HCT116 (cell line): Measurements from ENCODE around the gene DCTN5. TPM values are rescaled to one million over a fixed set of nuclear protein-coding genes. Genes with fewer than 3 reads are reported as not detected.
A peak's percentile ranks its signal among the peaks of the same experiment; 100 is the strongest.

ENCODE experiments used
- ATAC-seq: fragments of 200-7000 bp; cut with Tn5 transposase; 2 replicates; pipeline ENCODE4 v1.9.1; 2020; ENCODE audit warnings: mild to moderate bottlenecking, moderate library complexity
- BruUV-seq: library from RNA; stranded (reverse); fragments of 400-500 nt; replicated peaks from 2 replicates; lab custom pipeline; 2021; lab: Mats Ljungman, UMichigan
- CTCF ChIA-PET: fragments of 300-600 bp; sonication (Branson Sonifier 250); formaldehyde crosslinking; loops from one replicate; lab custom pipeline; 2021; ENCODE audit warnings: antibody characterized with exemption; lab: Charles Lee
- POLR2A ChIA-PET: fragments of 300-600, 350-600 bp; sonication (Branson Sonifier 250); formaldehyde crosslinking; loops from one replicate; lab custom pipeline; 2021; ENCODE audit warnings: antibody characterized with exemption; lab: Charles Lee
- RAD21 ChIA-PET, 2 experiments: fragments of 300-600 bp; sonication (Branson Sonifier 250); formaldehyde crosslinking; loops; one replicate each; lab custom pipeline; 2023; ENCODE audit warnings: low total read pairs in 2 of 2; ENCODE audit not compliant: uncharacterized antibody in 2 of 2, unreplicated experiment in 2 of 2, low non-redundant PET in 1 of 2; lab: Charles Lee
- DNase-seq: peaks from one replicate; pipeline ENCODE4 v3.0.0-alpha.2; 2010; ENCODE audit warnings: low read depth, low spot score
- H2AFZ ChIP-seq: fragments of 200-600 bp; shearing (Covaris generic), sonication (generic); 2 replicates; pipeline ENCODE4 v1.6.1; 2017; ENCODE audit warnings: low read depth, mixed run types, mixed read lengths, antibody characterized with exemption, low read length; ENCODE audit not compliant: poor library complexity, severe bottlenecking
- H3K27ac ChIP-seq: 2 replicates; pipeline ENCODE4 v1.5.1; 2012; ENCODE audit warnings: low read depth, low read length
- H3K27me3 ChIP-seq: fragments of 200-600 bp; sonication (generic); 2 replicates; pipeline ENCODE4 v1.6.1; 2016; ENCODE audit warnings: mixed run types, low read length, mixed read lengths; ENCODE audit not compliant: insufficient read depth
- H3K36me3 ChIP-seq, 2 experiments: fragments of 200-500 bp in 1 of 2; fragments of 200-600 bp in 1 of 2; sonication (Bioruptor generic) in 1 of 2; sonication (generic) in 1 of 2; 2 replicates each; pipeline versions ENCODE4 v1.5.1 to v1.6.1; 2014 to 2016; ENCODE audit warnings: low read length in 2 of 2, inconsistent platforms in 1 of 2, mixed read lengths in 1 of 2, mixed run types in 1 of 2; ENCODE audit not compliant: insufficient read depth in 2 of 2, control insufficient read depth in 1 of 2
- H3K4me1 ChIP-seq, 2 experiments: fragments of 200-600 bp in 1 of 2; sonication (generic) in 1 of 2; 2 replicates each; pipeline versions ENCODE4 v1.5.1 to v1.6.1; 2012 to 2017; ENCODE audit warnings: low read length in 2 of 2, inconsistent platforms in 1 of 2, mild to moderate bottlenecking in 1 of 2, mixed read lengths in 1 of 2, mixed run types in 1 of 2, moderate library complexity in 1 of 2; ENCODE audit not compliant: insufficient read depth in 2 of 2, control insufficient read depth in 1 of 2
- H3K4me2 ChIP-seq: fragments of 200-600 bp; sonication (generic); 2 replicates; pipeline ENCODE4 v1.6.1; 2017; ENCODE audit warnings: mixed run types, low read length, mixed read lengths
- H3K4me3 ChIP-seq, 2 experiments: fragments of 200-600 bp in 1 of 2; sonication (generic) in 1 of 2; replicated peaks in 1 of 2; 2 replicates each; pipeline ENCODE4 v1.5.1; 2011 to 2016; ENCODE audit warnings: low read length in 2 of 2, control low read depth in 1 of 2, low read depth in 1 of 2, mild to moderate bottlenecking in 1 of 2, mixed read lengths in 1 of 2, mixed run types in 1 of 2
- H3K79me2 ChIP-seq: fragments of 200-600 bp; sonication (generic); 2 replicates; pipeline ENCODE4 v1.6.1; 2017; ENCODE audit warnings: mild to moderate bottlenecking, mixed run types, low read length, moderate library complexity, mixed read lengths; ENCODE audit not compliant: insufficient read depth
- H3K9ac ChIP-seq: fragments of 200-600 bp; sonication (generic); 2 replicates; pipeline ENCODE4 v1.6.1; 2016; ENCODE audit warnings: low read length, mixed read lengths
- H3K9me2 ChIP-seq: fragments of 200-600 bp; sonication (generic), shearing (Covaris generic); 2 replicates; pipeline ENCODE4 v1.6.1; 2017; ENCODE audit warnings: mixed run types, mild to moderate bottlenecking, moderate library complexity; ENCODE audit not compliant: insufficient read depth
- H3K9me3 ChIP-seq, 2 experiments: fragments of 200-500 bp in 1 of 2; fragments of 200-600 bp in 1 of 2; sonication (Bioruptor generic) in 1 of 2; sonication (generic) in 1 of 2; 2 replicates each; pipeline ENCODE4 v1.6.1; 2014 to 2017; ENCODE audit warnings: low read length in 2 of 2, mixed read lengths in 2 of 2, inconsistent platforms in 1 of 2, low read depth in 1 of 2, mild to moderate bottlenecking in 1 of 2, mixed run types in 1 of 2, moderate library complexity in 1 of 2; ENCODE audit not compliant: control insufficient read depth in 1 of 2, insufficient read depth in 1 of 2
- H4K20me1 ChIP-seq: fragments of 200-600 bp; sonication (generic), shearing (Covaris generic); 2 replicates; pipeline ENCODE4 v1.6.1; 2017; ENCODE audit warnings: mixed run types, mild to moderate bottlenecking, moderate library complexity; ENCODE audit not compliant: insufficient read depth
- CBX3 ChIP-seq: IDR thresholded peaks from 2 replicates; pipeline ENCODE4 v1.6.1; 2012; ENCODE audit warnings: low read depth
- CEBPB ChIP-seq: IDR thresholded peaks from 2 replicates; pipeline ENCODE4 v1.6.1; 2012; ENCODE audit warnings: low read depth
- CTCF ChIP-seq, 3 experiments: fragments of 200-600 bp in 1 of 3; sonication (generic) in 1 of 3; IDR thresholded peaks in 2 of 3; conservative IDR thresholded peaks in 1 of 3; 2 replicates each; pipeline ENCODE4 v1.5.1; 2012 to 2017; ENCODE audit warnings: low read depth in 2 of 3, low read length in 2 of 3, antibody characterized with exemption in 1 of 3, borderline replicate concordance in 1 of 3, control low read depth in 1 of 3, mild to moderate bottlenecking in 1 of 3, mixed read lengths in 1 of 3, mixed run types in 1 of 3, moderate library complexity in 1 of 3; ENCODE audit not compliant: insufficient read depth in 1 of 3
- EGR1 ChIP-seq: IDR thresholded peaks from 2 replicates; pipeline ENCODE4 v1.6.1; 2012; ENCODE audit warnings: low read depth
- ELF1 ChIP-seq: IDR thresholded peaks from 2 replicates; pipeline ENCODE4 v1.6.1; 2012; ENCODE audit warnings: low read depth, borderline replicate concordance
- EZH2phosphoT487 ChIP-seq: fragments of 200-600 bp; IDR thresholded peaks from 2 replicates; pipeline ENCODE4 v1.6.1; 2018; ENCODE audit warnings: antibody characterized with exemption, borderline replicate concordance
- FOSL1 ChIP-seq: IDR thresholded peaks from 2 replicates; pipeline ENCODE4 v1.6.1; 2012; ENCODE audit warnings: low read depth
- JUND ChIP-seq: IDR thresholded peaks from 2 replicates; pipeline ENCODE4 v1.6.1; 2012
- POLR2AphosphoS5 ChIP-seq: IDR thresholded peaks from 2 replicates; pipeline ENCODE4 v1.6.1; 2011; ENCODE audit warnings: mild to moderate bottlenecking, low read depth, low read length, moderate library complexity
- RAD21 ChIP-seq: IDR thresholded peaks from 2 replicates; pipeline ENCODE4 v1.6.1; 2012; ENCODE audit warnings: low read depth, mild to moderate bottlenecking
- SIN3A ChIP-seq: IDR thresholded peaks from 2 replicates; pipeline ENCODE4 v1.6.1; 2012; ENCODE audit warnings: low read depth
- SP1 ChIP-seq: IDR thresholded peaks from 2 replicates; pipeline ENCODE4 v1.6.1; 2012; ENCODE audit warnings: low read depth
- SRF ChIP-seq: IDR thresholded peaks from 2 replicates; pipeline ENCODE4 v1.6.1; 2012; ENCODE audit warnings: low read depth
- TCF7L2 ChIP-seq: IDR thresholded peaks from 2 replicates; pipeline ENCODE4 v1.7.0; 2011; ENCODE audit warnings: borderline replicate concordance, inconsistent platforms; ENCODE audit not compliant: insufficient read depth, insufficient read length; ENCODE audit errors: extremely low read depth
- YY1 ChIP-seq: IDR thresholded peaks from 2 replicates; pipeline ENCODE4 v1.6.1; 2011; ENCODE audit warnings: low read length, low read depth, moderate library complexity, mild to moderate bottlenecking; ENCODE audit not compliant: insufficient replicate concordance; ENCODE audit errors: extremely low read depth
- ZBTB33 ChIP-seq: IDR thresholded peaks from 2 replicates; pipeline ENCODE4 v1.6.1; 2011; ENCODE audit warnings: mild to moderate bottlenecking, low read length, moderate library complexity; ENCODE audit not compliant: insufficient replicate concordance; ENCODE audit errors: extremely low read depth
- ZFX ChIP-seq: fragments of 450-650 bp; IDR thresholded peaks from 2 replicates; pipeline ENCODE4 v1.6.1; 2017
- ZNF274 ChIP-seq: fragments of 200-500 bp; sonication (Bioruptor generic); IDR thresholded peaks from 2 replicates; pipeline ENCODE4 v1.6.1; 2014; ENCODE audit warnings: mild to moderate bottlenecking, low read depth, low read length, inconsistent platforms
- intact Hi-C: fragments of 100-400 bp; cut with micrococcal nuclease; formaldehyde crosslinking; loops from 2 replicates; pipeline ENCODE4 v1.10.0; 2022
- total RNA-seq: library from RNA; stranded (reverse); gene quantifications from one replicate; pipeline ENCODE4 v1.2.1, GENCODE V29; 2021; ENCODE audit not compliant: unreplicated experiment
- TF ChIP-seq, protein P1 (sequence below): IDR thresholded peaks from 2 replicates; pipeline ENCODE4 v1.6.1; 2012

The DCTN5 gene
- total RNA-seq, 1 experiment from 2014 or later = 42.9 TPM

DNA sequence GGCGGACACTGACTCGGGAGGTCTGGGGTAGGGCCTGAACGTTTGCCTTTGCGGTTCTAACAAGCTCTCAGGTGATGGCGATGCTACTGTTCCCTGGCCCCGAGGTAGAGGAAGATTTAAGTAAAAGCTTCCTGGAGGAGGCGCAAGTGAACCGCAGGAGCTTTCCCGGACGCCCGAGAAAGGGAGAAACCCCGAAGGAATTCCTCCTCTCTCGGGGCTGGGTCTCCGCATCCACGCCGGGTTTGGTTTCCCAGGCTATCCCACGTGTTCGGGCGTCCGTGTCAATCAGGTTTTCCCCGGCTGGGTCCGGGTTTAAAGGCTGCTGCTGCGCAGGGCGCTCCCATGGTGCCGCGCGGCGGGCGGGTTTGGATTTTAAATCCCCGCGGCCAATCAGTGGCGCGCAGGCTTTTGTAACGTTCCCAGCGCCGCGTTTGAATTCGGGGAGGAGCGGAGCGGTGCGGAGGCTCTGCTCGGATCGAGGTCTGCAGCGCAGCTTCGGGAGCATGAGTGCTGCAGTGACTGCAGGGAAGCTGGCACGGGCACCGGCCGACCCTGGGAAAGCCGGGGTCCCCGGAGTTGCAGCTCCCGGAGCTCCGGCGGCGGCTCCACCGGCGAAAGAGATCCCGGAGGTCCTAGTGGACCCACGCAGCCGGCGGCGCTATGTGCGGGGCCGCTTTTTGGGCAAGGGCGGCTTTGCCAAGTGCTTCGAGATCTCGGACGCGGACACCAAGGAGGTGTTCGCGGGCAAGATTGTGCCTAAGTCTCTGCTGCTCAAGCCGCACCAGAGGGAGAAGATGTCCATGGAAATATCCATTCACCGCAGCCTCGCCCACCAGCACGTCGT is 37.4 kb downstream of the DCTN5 start, which contains the start of gene PLK1:
PLK1 (plus strand) TSS at position 460 of the 844 bp plus-strand sequence; CDS start at position 504, 44 bp downstream.
- Histone ChIP-seq H3K27ac (peak within 1 kb of the TSS; percentile 61), H3K27me3 (no peaks in the 10 kb centered on the region), H3K4me2 (peak within 1 kb of the TSS; percentile 92), H3K4me3 (peak within 1 kb of the TSS; percentile 96 to 99), H3K9ac (peak within 1 kb of the TSS; percentile 88), H3K4me1 (peaks cover 7 to 21% of the 10 kb centered on the region in 2 experiments; a peak in 3 of 4 replicates), H3K36me3 (peaks cover 27 to 30% of the 10 kb centered on the region in 2 experiments), H4K20me1 (peaks cover 6% of the 10 kb centered on the region; the same call in 1 of the 2 replicates), H3K79me2 (peaks cover 49% of the 10 kb centered on the region), H3K9me2 (no peaks in the 10 kb centered on the region), H3K9me3 (no peaks in the 10 kb centered on the region), H2AFZ (no peak within 1 kb of the TSS)
- BruUV-seq = TSS peak; percentile 61
- DNase-seq = peak; percentile 76
- intact Hi-C loops = loop anchor here (5.0 kb wide), 2 partner anchors 339 to 359 kb away; no protein-coding TSS in a partner anchor
- RAD21 ChIA-PET = no interaction called here
- POLR2A ChIA-PET = no interaction called here
- peak; percentile 93 for ATAC-seq
- CTCF ChIA-PET = interaction anchor here (1.1 to 1.6 kb wide), 3 partner anchors 16 to 358 kb away, joined by 3 to 9 read pairs (median 3); no protein-coding TSS in a partner anchor
- TF ChIP-seq POLR2AphosphoS5 (peak; percentile 72), ZNF274 (no peak), EGR1 (no peak), CEBPB (no peak), SIN3A (peak; percentile 97), SP1 (peak; percentile 80), TCF7L2 (peak; percentile 67), ZBTB33 (no peak), FOSL1 (no peak), CBX3 (peak; percentile 12; the same call in 1 of the 2 replicates), JUND (no peak), CTCF (IDR thresholded peaks at IDR 0.05 in 2 of 3, conservative IDR thresholded peaks at IDR 0.05 in 1 of 3; ENCODE audit: borderline replicate concordance in 1 of 3, insufficient read depth in 1 of 3, low read depth in 2 of 3, low read length in 2 of 3) (peak; percentile 35 to 66 (median 42); a peak in 5 of 6 replicates), EZH2phosphoT487 (no peak), YY1 (peak; percentile 7), ZFX (no peak), ELF1 (no peak), RAD21 (peak; percentile 63), SRF (0 out of 2 replicates have a peak, but pooled peaks have one; percentile 31)
- TF ChIP-seq, protein P1, sequence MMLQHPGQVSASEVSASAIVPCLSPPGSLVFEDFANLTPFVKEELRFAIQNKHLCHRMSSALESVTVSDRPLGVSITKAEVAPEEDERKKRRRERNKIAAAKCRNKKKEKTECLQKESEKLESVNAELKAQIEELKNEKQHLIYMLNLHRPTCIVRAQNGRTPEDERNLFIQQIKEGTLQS = no peak
